HepG2 (cell line): ENCODE measurements around the gene GRAMD1B. TPM values are rescaled to one million over a fixed set of nuclear protein-coding genes. Genes with fewer than 3 reads are reported as not detected.
A peak's percentile ranks its signal among the peaks of the same experiment; 100 is the strongest.

Source experiments
- ATAC-seq: fragments of 200-7000 bp; cut with Tn5 transposase; 3 replicates; pipeline ENCODE4 v1.9.1; 2020; ENCODE audit warnings: mild to moderate bottlenecking, moderate library complexity
- BruUV-seq: library from RNA; stranded (reverse); fragments of 400-500 nt; replicated peaks from 2 replicates; lab custom pipeline; 2021; lab: Mats Ljungman, UMichigan
- CTCF ChIA-PET: fragments of 300-600 bp; formaldehyde crosslinking; extraction: SDS; loops from one replicate; lab custom pipeline; 2021; ENCODE audit warnings: low total read pairs, inconsistent platforms, low intra/inter-chr PET ratio; lab: Yijun Ruan, JAX
- POLR2A ChIA-PET: fragments of 350-600 bp; sonication (Branson Sonifier 250); formaldehyde crosslinking; loops from one replicate; lab custom pipeline; 2020; ENCODE audit warnings: antibody characterized with exemption, inconsistent platforms; lab: Yijun Ruan, JAX
- DNase-seq: peaks from one replicate; pipeline ENCODE4 v3.0.0-alpha.2; 2015; ENCODE audit warnings: low spot score
- FAIRE-seq: peaks from 3 replicates; lab custom pipeline; 2011; peaks lifted over from hg19 to GRCh38; lab: Jason Lieb, UNC
- H2AFZ ChIP-seq: one replicate; pipeline ENCODE4 v1.6.1; 2011; ENCODE audit warnings: low read length, inconsistent platforms
- H3K27ac ChIP-seq: fragments of 300-600 bp; 3 replicates; pipeline ENCODE4 v1.8.0; 2011; ENCODE audit warnings: mixed run types, mild to moderate bottlenecking, mixed read lengths, low read length, inconsistent platforms; ENCODE audit not compliant: insufficient read depth; ENCODE audit errors: extremely low read length
- H3K27me3 ChIP-seq, 2 experiments: fragments of 200-600 bp in 1 of 2; 2 replicates in 1 of 2; 3 replicates in 1 of 2; pipeline versions ENCODE4 v1.6.0 to v1.8.0; 2011; ENCODE audit warnings: low read length in 2 of 2, mild to moderate bottlenecking in 2 of 2, moderate library complexity in 2 of 2, inconsistent platforms in 1 of 2; ENCODE audit not compliant: insufficient read depth in 2 of 2, control insufficient read depth in 1 of 2
- H3K36me3 ChIP-seq, 2 experiments: fragments of 200-600 bp in 1 of 2; replicated peaks in 1 of 2; 2 replicates in 1 of 2; 3 replicates in 1 of 2; pipeline versions ENCODE4 v1.5.1 to v1.8.0; 2011; ENCODE audit warnings: low read length in 2 of 2, inconsistent platforms in 1 of 2; ENCODE audit not compliant: insufficient read depth in 2 of 2, control insufficient read depth in 1 of 2
- H3K4me1 ChIP-seq: 2 replicates; pipeline ENCODE4 v1.5.1; 2012; ENCODE audit warnings: low read length, inconsistent platforms; ENCODE audit not compliant: insufficient read depth
- H3K4me2 ChIP-seq: 2 replicates; pipeline ENCODE4 v1.6.0; 2011; ENCODE audit warnings: low read depth, low read length, inconsistent platforms
- H3K4me3 ChIP-seq, 3 experiments: fragments of 200-600 bp in 1 of 3; sonication (generic), shearing (Covaris generic) in 1 of 3; replicated peaks in 1 of 3; 2 replicates each; pipeline ENCODE4 v1.5.1; 2011 to 2016; ENCODE audit warnings: low read length in 3 of 3, inconsistent platforms in 2 of 3, low read depth in 2 of 3, mild to moderate bottlenecking in 2 of 3, control low read depth in 1 of 3, mixed read lengths in 1 of 3; ENCODE audit not compliant: insufficient read depth in 1 of 3
- H3K79me2 ChIP-seq: one replicate; pipeline ENCODE4 v1.6.1; 2011; ENCODE audit warnings: low read length, inconsistent platforms; ENCODE audit not compliant: insufficient read depth
- H3K9ac ChIP-seq: 2 replicates; pipeline ENCODE4 v1.6.0; 2011; ENCODE audit warnings: mild to moderate bottlenecking, low read depth, low read length, inconsistent platforms; ENCODE audit not compliant: insufficient read depth
- H3K9me3 ChIP-seq: 2 replicates; pipeline ENCODE4 v1.5.1; 2012; ENCODE audit warnings: mild to moderate bottlenecking, low read length
- H4K20me1 ChIP-seq: 2 replicates; pipeline ENCODE4 v1.6.0; 2011; ENCODE audit warnings: inconsistent platforms, mild to moderate bottlenecking, low read length, moderate library complexity; ENCODE audit not compliant: insufficient read depth
- AHDC1 ChIP-seq: sonication (generic); formaldehyde crosslinking; IDR thresholded peaks from 2 replicates; pipeline ENCODE4 v1.5.1; 2020; ENCODE audit warnings: mild to moderate bottlenecking, missing genetic modification reagents, borderline replicate concordance
- FOXA1 ChIP-seq, 2 experiments: fragments of 450-650 bp in 1 of 2; sonication (generic) in 1 of 2; formaldehyde crosslinking in 1 of 2; IDR thresholded peaks; 2 replicates each; pipeline versions ENCODE4 v1.4.0 to v1.6.1; 2016 to 2020; ENCODE audit warnings: missing genetic modification reagents in 1 of 2
- HDAC6 ChIP-seq: fragments of 200-600 bp; sonication (generic); IDR thresholded peaks from 2 replicates; pipeline ENCODE4 v1.7.0; 2017; ENCODE audit warnings: mild to moderate bottlenecking, antibody characterized with exemption, low read length, low read depth
- HMGA1 ChIP-seq: sonication (generic); formaldehyde crosslinking; conservative IDR thresholded peaks from 2 replicates; pipeline ENCODE4 v1.4.0; 2020; ENCODE audit warnings: missing genetic modification reagents
- MXD1 ChIP-seq: sonication (generic); formaldehyde crosslinking; IDR thresholded peaks from 2 replicates; pipeline ENCODE4 v1.4.0; 2020; ENCODE audit warnings: mild to moderate bottlenecking, missing genetic modification reagents
- PITX1 ChIP-seq: sonication (generic); formaldehyde crosslinking; IDR thresholded peaks from 2 replicates; pipeline ENCODE4 v1.5.1; 2020; ENCODE audit warnings: mild to moderate bottlenecking, missing genetic modification reagents
- TARDBP ChIP-seq: sonication (generic); formaldehyde crosslinking; IDR thresholded peaks from 2 replicates; pipeline ENCODE4 v1.8.0; 2022; ENCODE audit warnings: mild to moderate bottlenecking, missing genetic modification reagents
- ZBTB8A ChIP-seq: sonication (generic); formaldehyde crosslinking; IDR thresholded peaks from 2 replicates; pipeline ENCODE4 v1.4.0; 2020; ENCODE audit warnings: mild to moderate bottlenecking, low read depth, missing genetic modification reagents, borderline replicate concordance
- ZNF264 ChIP-seq: sonication (generic); formaldehyde crosslinking; IDR thresholded peaks from 2 replicates; pipeline ENCODE4 v1.4.0; 2020; ENCODE audit warnings: missing genetic modification reagents
- ZNF512B ChIP-seq: sonication (generic); formaldehyde crosslinking; IDR thresholded peaks from 2 replicates; pipeline ENCODE4 v1.5.1; 2020; ENCODE audit warnings: missing genetic modification reagents, mild to moderate bottlenecking, borderline replicate concordance
- WGBS: methylation state at CpG from one replicate; pipeline ENCODE4 v1.1.6; 2017; ENCODE audit warnings: low lambda C conversion rate; 5-methylcytosine and 5-hydroxymethylcytosine counted together
- in situ Hi-C: cut with HindIII; loops from 2 replicates; pipeline ENCODE4 v1.10.0; 2017; ENCODE audit warnings: low pct_unique_long_range_greater_than_20kb; ENCODE audit not compliant: extremely low pct_ligation_motif_present
- intact Hi-C: fragments of 100-400 bp; cut with micrococcal nuclease; formaldehyde crosslinking; loops from one replicate; pipeline ENCODE4 v1.10.0; 2022; ENCODE audit not compliant: unreplicated experiment
- polyA plus RNA-seq, 8 experiments: library from polyadenylated mRNA; depleted of rRNA in 3 of 8; stranded (reverse) in 7 of 8; unstranded in 1 of 8; fragments of >200 nt; fragmentation: Illumina TruSeq in 4 of 8; extraction: Trizol in 4 of 8; gene quantifications; 2 replicates each; pipeline versions ENCODE4 v1.2.1 to v1.2.3, GENCODE V29; 2011 to 2016; ENCODE audit warnings: low read depth in 4 of 8, missing spikeins in 1 of 8, mixed read lengths in 1 of 8; ENCODE audit not compliant: insufficient read depth in 1 of 8
- total RNA-seq, 5 experiments: library from RNA; depleted of rRNA; stranded (reverse); fragments of >200 nt; fragmentation: Illumina TruSeq; extraction: Trizol; gene quantifications; 2 replicates each; pipeline ENCODE4 v1.2.3, GENCODE V29; 2016; ENCODE audit warnings: low read depth in 1 of 5

GRAMD1B gene
- total and polyA plus RNA-seq, 2 of the 13 experiments (the other 11 are each of a cell fraction or from before 2014, with no cell fraction given) = 0.12 TPM; not detected in 1

- no peak for TF ChIP-seq MXD1 (CRISPR knock-in tag)
These were observed 157.5 kb downstream of the GRAMD1B start (continued) for GRCh38 chr11:123587559-123587958.

GRCh38 chr11:123588117-123588863 is 158.2 kb downstream of the GRAMD1B start:
- Histone ChIP-seq H3K36me3 (no peaks in the 10 kb centered on the region), H2AFZ (no peak overlapping the region), H3K4me3 (no peak overlapping the region), H3K9ac (no peak overlapping the region), H3K4me1 (peaks cover 28% of the 10 kb centered on the region), H3K9me3 (no peaks in the 10 kb centered on the region), H4K20me1 (no peaks in the 10 kb centered on the region), H3K4me2 (no peak overlapping the region; the same call in 1 of the 2 replicates), H3K27me3 (no peaks in the 10 kb centered on the region), H3K79me2 (no peaks in the 10 kb centered on the region), H3K27ac (no peak overlapping the region)
- FAIRE-seq = peak; percentile 76
- peak; percentile 67 for DNase-seq
- WGBS = 5% methylated on average over 10 of the region's 14 CpGs
- intact Hi-C loops (loop anchor here (10.0 kb wide), 1 partner anchor 57 kb away; no protein-coding TSS in a partner anchor), in situ Hi-C loops (loop anchor here (5.0 kb wide), 1 partner anchor 119 kb away; no protein-coding TSS in a partner anchor)
- no TSS peak for BruUV-seq
- ChIA-PET POLR2A (no interaction called here), CTCF (no interaction called here)
- peak; percentile 83 for ATAC-seq
- no peak for TF ChIP-seq HDAC6
- TF ChIP-seq AHDC1 (CRISPR knock-in tag) = no peak
- no peak for TF ChIP-seq ZNF512B (CRISPR knock-in tag)
- no peak for TF ChIP-seq TARDBP (CRISPR knock-in tag)
- TF ChIP-seq PITX1 = peak; percentile 29; the same call in 1 of the 2 replicates
- TF ChIP-seq ZNF264 (CRISPR knock-in tag) = no peak
- no peak for TF ChIP-seq HMGA1
- TF ChIP-seq FOXA1 (IDR thresholded peaks at IDR 0.05) = no peak
- peak; percentile 40; the same call in 1 of the 2 replicates for TF ChIP-seq FOXA1 (CRISPR knock-in tag; IDR thresholded peaks at IDR 0.05)
- TF ChIP-seq ZBTB8A (CRISPR knock-in tag) = no peak
